Muscle layer of colon (tissue), 2 donors: ENCODE results near the gene C11orf58.

ENCODE experiments used
- H3K27ac ChIP-seq: one replicate; pipeline ENCODE4 v1.7.0; 2013; ENCODE audit warnings: low read depth, mild to moderate bottlenecking, low read length, moderate library complexity
- H3K27me3 ChIP-seq, 2 donors: one replicate each; pipeline ENCODE4 v1.7.0; 2013; ENCODE audit warnings: low read length in 2 of 2, mild to moderate bottlenecking in 2 of 2; ENCODE audit not compliant: insufficient read depth in 2 of 2, control insufficient read depth in 1 of 2
- H3K36me3 ChIP-seq: one replicate; pipeline ENCODE4 v1.7.0; 2013; ENCODE audit warnings: mild to moderate bottlenecking, low read length; ENCODE audit not compliant: insufficient read depth
- H3K4me1 ChIP-seq: one replicate; pipeline ENCODE4 v1.7.0; 2013; ENCODE audit warnings: mild to moderate bottlenecking, low read length; ENCODE audit not compliant: insufficient read depth
- H3K4me3 ChIP-seq, 2 donors: one replicate each; pipeline ENCODE4 v1.7.0; 2013; ENCODE audit warnings: low read length in 2 of 2, low read depth in 1 of 2, mild to moderate bottlenecking in 1 of 2, moderate library complexity in 1 of 2
- H3K9ac ChIP-seq: one replicate; pipeline ENCODE4 v1.7.0; 2013; ENCODE audit warnings: low read length
- H3K9me3 ChIP-seq: one replicate; pipeline ENCODE4 v1.7.0; 2013; ENCODE audit warnings: mild to moderate bottlenecking, low read length
- donor health status: abdominal sarcoma.
- donor health status: Adenocarcinoma of cecum.

C11orf58 gene

GRCh38 chr11:16780146-16780545, 41.7 kb downstream of the C11orf58 start:
- H3K4me3 ChIP-seq = no peak overlapping the region
- H3K36me3 ChIP-seq = no peaks in the 10 kb centered on the region
- H3K27me3 ChIP-seq = no peaks in the 10 kb centered on the region
- no peaks in the 10 kb centered on the region for H3K9me3 ChIP-seq
- H3K9ac ChIP-seq = no peak overlapping the region
- no peak overlapping the region for H3K27ac ChIP-seq
- H3K4me1 ChIP-seq = no peaks in the 10 kb centered on the region

- Histone ChIP-seq H3K4me1 (no peaks in the 10 kb centered on the region), H3K27me3 (no peaks in the 10 kb centered on the region), H3K4me3 (no peak overlapping the region), H3K9ac (no peak overlapping the region), H3K36me3 (no peaks in the 10 kb centered on the region), H3K9me3 (no peaks in the 10 kb centered on the region), H3K27ac (no peak overlapping the region)
Observed at GRCh38 chr11:16780698-16781550, 42.5 kb downstream of the C11orf58 start.

DNA sequence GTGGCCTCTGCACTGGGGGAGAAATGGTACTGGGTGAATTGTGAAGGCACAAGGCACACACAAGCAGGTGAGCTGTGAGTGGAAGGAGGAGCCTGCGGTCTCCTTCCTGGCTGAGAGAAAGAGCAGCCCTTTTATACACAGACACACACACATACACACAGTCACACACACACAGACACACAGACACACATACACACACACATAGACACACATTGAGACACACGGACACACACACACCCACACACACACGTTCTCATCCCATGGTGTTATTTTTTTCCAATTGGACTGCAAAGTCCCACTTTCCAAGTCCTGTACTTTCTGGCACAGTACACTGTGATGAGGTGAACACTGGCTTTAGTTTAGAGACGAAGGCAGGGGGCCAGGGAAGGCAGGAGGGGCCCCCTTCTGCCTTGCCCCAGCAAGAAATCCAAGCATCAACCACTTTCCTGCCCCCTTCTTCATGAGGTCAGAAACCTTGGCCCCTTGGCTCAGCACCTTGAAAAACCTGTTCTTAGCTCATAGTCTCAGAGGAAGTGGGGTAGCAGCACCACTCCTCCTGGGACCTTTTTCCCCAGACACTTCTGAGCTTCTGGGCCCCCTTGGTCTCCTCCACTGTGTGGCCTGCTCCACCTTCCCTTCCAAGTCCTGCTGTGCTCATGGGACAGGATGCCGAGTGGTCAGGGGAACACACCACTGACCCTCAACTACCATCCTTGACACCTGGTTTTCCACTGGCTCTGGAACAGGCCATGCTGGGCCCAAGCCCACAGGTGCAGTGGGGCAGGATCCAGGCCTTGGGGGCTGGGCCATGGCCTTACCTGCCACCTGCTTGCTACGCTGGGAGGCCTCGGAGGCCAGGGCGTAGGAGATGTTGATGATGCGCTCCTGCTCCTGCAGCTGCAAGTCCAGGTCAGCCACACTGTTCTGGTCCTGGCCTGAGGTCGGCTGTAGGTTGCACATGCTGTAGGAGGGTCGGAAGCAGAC, 43.8 kb downstream of the C11orf58 start:
- Histone ChIP-seq H3K27me3 (no peaks in the 10 kb centered on the region), H3K4me3 (no peak overlapping the region), H3K9ac (no peak overlapping the region), H3K4me1 (no peaks in the 10 kb centered on the region), H3K9me3 (no peaks in the 10 kb centered on the region), H3K27ac (no peak overlapping the region), H3K36me3 (no peaks in the 10 kb centered on the region)

GRCh38 chr11:16783321-16783801, 44.9 kb downstream of the C11orf58 start:
- Histone ChIP-seq H3K9me3 (no peaks in the 10 kb centered on the region), H3K4me3 (no peak overlapping the region), H3K27me3 (no peaks in the 10 kb centered on the region), H3K4me1 (peaks cover 5% of the 10 kb centered on the region), H3K36me3 (no peaks in the 10 kb centered on the region), H3K27ac (no peak overlapping the region), H3K9ac (no peak overlapping the region)

DNA sequence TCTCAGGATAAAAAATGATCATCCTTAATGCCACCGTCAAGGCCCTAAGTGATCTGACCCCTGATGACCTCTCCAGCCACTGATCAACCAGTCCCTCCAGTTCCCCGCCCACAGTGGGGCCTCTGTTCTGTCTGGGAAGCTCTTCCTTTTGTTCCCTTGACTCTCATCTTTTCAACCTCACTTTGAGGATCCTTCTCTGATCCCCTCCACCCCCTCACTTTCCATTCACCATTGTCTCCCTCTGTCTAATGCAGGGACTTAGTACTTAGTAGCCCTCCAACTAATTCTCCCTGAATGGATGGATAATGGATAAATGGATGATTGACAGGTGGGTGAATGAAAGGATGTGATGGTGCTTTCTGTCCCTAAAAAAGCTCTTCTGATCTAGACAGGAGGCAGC, 45.6 kb downstream of the C11orf58 start:
- no peaks in the 10 kb centered on the region for H3K9me3 ChIP-seq
- H3K36me3 ChIP-seq = no peaks in the 10 kb centered on the region
- no peak overlapping the region for H3K27ac ChIP-seq

GRCh38 chr11:16784666-16785065, 46.2 kb downstream of the C11orf58 start:
- Histone ChIP-seq H3K9me3 (no peaks in the 10 kb centered on the region), H3K27ac (no peak overlapping the region), H3K4me3 (no peak overlapping the region), H3K4me1 (peaks cover 7% of the 10 kb centered on the region), H3K27me3 (no peaks in the 10 kb centered on the region), H3K36me3 (no peaks in the 10 kb centered on the region), H3K9ac (no peak overlapping the region)

More for the DNA sequence above, 45.6 kb downstream of the C11orf58 start:
- no peaks in the 10 kb centered on the region for H3K27me3 ChIP-seq
- H3K4me3 ChIP-seq = no peak overlapping the region
- H3K4me1 ChIP-seq = peaks cover 7% of the 10 kb centered on the region
- no peak overlapping the region for H3K9ac ChIP-seq

- no peaks in the 10 kb centered on the region for H3K36me3 ChIP-seq
- no peaks in the 10 kb centered on the region for H3K27me3 ChIP-seq
- no peak overlapping the region for H3K4me3 ChIP-seq
- H3K4me1 ChIP-seq = peaks cover 7% of the 10 kb centered on the region
- no peaks in the 10 kb centered on the region for H3K9me3 ChIP-seq
- no peak overlapping the region for H3K9ac ChIP-seq
- no peak overlapping the region for H3K27ac ChIP-seq
Observed at GRCh38 chr11:16785520-16786128, 47.2 kb downstream of the C11orf58 start.

DNA sequence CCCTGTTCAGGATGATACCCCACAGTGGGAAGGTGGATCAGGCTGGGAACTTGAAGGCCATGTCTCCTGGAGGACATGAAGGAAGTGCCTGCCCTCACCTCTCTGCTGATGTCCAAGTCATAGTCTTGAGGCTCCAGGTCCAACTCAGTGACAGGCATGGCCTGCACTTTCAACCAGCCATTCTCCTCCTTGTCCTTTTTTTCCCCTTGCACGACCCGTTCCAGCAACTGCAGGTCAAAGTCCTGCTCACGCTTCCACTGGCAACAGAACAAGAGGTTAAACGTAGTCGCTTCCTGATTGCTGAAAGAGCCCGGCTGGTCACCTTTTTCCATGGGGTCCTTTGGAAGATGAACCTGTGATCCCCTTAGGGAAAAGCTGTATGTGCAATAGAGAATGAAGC, 47.7 kb downstream of the C11orf58 start:
- no peaks in the 10 kb centered on the region for H3K27me3 ChIP-seq
- H3K9me3 ChIP-seq = no peaks in the 10 kb centered on the region
- no peak overlapping the region for H3K27ac ChIP-seq
- H3K9ac ChIP-seq = no peak overlapping the region
- H3K4me1 ChIP-seq = peaks cover 7% of the 10 kb centered on the region
- H3K36me3 ChIP-seq = no peaks in the 10 kb centered on the region
- no peak overlapping the region for H3K4me3 ChIP-seq

DNA sequence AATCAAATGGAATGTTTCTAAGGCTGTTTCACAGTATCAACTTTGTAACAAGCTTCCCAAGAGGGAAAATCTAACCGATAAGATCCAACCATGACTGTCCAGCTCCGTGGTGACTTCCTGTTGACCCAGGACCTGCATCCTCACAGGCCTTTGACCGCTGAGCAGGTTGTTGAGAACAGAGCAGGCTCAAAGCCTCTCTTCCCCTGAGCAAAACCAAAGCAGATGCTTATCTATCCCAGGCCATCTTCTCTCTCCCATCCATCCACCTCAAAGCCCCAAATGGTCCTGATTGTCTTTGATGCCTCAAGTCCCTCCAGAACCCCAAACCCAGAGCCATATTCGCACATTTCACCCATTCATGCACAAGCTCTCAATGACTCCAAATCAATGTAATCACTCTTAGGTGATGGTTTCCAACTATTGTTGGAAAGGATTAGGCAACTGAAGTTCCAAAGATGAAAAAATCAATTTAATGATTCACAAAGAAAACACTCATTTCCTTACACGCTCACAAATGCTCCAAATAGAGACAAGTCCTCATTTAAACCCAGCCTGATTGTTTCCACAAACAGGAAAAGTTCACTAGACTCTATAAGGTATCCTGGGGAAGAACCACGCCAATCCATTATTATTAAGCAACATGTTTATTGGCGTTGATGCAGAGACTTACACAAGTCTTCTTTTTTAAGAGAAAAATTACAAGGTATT, 48.7 kb downstream of the C11orf58 start:
- Histone ChIP-seq H3K4me1 (peaks cover 10% of the 10 kb centered on the region), H3K4me3 (no peak overlapping the region), H3K36me3 (no peaks in the 10 kb centered on the region)

GRCh38 chr11:16788141-16789062, 50.0 kb downstream of the C11orf58 start:
- no peak overlapping the region for H3K4me3 ChIP-seq
- H3K9me3 ChIP-seq = no peaks in the 10 kb centered on the region
- no peaks in the 10 kb centered on the region for H3K27me3 ChIP-seq
- H3K36me3 ChIP-seq = no peaks in the 10 kb centered on the region
- H3K9ac ChIP-seq = no peak overlapping the region
- no peak overlapping the region for H3K27ac ChIP-seq
- peaks cover 10% of the 10 kb centered on the region for H3K4me1 ChIP-seq

More for the DNA sequence above, 48.7 kb downstream of the C11orf58 start:
- Histone ChIP-seq H3K9me3 (no peaks in the 10 kb centered on the region), H3K27me3 (no peaks in the 10 kb centered on the region), H3K27ac (no peak overlapping the region), H3K9ac (no peak overlapping the region)
